RWPE1 (cell line): ENCODE results near the gene ITK.

Experiments used
- CTCF ChIA-PET: fragments of 350-600 bp; sonication (Branson Sonifier 250); formaldehyde crosslinking; extraction: SDS; loops from one replicate; lab custom pipeline; 2021; lab: Yijun Ruan, JAX
- POLR2A ChIA-PET: fragments of 400-600 bp; formaldehyde crosslinking; extraction: SDS; loops from one replicate; lab custom pipeline; 2020; ENCODE audit warnings: antibody characterized with exemption; ENCODE audit not compliant: low non-redundant PET; lab: Yijun Ruan, JAX
- DNase-seq: peaks from one replicate; pipeline ENCODE4 v3.0.0; 2012; ENCODE audit warnings: low spot score
- H3K27ac ChIP-seq: fragments of 450-650 bp; 2 replicates; pipeline ENCODE4 v1.5.1; 2017
- TF ChIP-seq, protein P1 (sequence below): fragments of 450-650 bp; conservative IDR thresholded peaks from 2 replicates; pipeline ENCODE4 v1.5.1; 2017; ENCODE audit warnings: low read depth, mild to moderate bottlenecking

ITK gene

GRCh38 chr5:157213527-157214243, 33.0 kb downstream of the ITK start:
- TF ChIP-seq, protein P1, sequence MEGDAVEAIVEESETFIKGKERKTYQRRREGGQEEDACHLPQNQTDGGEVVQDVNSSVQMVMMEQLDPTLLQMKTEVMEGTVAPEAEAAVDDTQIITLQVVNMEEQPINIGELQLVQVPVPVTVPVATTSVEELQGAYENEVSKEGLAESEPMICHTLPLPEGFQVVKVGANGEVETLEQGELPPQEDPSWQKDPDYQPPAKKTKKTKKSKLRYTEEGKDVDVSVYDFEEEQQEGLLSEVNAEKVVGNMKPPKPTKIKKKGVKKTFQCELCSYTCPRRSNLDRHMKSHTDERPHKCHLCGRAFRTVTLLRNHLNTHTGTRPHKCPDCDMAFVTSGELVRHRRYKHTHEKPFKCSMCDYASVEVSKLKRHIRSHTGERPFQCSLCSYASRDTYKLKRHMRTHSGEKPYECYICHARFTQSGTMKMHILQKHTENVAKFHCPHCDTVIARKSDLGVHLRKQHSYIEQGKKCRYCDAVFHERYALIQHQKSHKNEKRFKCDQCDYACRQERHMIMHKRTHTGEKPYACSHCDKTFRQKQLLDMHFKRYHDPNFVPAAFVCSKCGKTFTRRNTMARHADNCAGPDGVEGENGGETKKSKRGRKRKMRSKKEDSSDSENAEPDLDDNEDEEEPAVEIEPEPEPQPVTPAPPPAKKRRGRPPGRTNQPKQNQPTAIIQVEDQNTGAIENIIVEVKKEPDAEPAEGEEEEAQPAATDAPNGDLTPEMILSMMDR = no peak
- POLR2A ChIA-PET = no interaction called here
- no peak overlapping the region for H3K27ac ChIP-seq
- DNase-seq = no peak
- CTCF ChIA-PET = no interaction called here

DNA sequence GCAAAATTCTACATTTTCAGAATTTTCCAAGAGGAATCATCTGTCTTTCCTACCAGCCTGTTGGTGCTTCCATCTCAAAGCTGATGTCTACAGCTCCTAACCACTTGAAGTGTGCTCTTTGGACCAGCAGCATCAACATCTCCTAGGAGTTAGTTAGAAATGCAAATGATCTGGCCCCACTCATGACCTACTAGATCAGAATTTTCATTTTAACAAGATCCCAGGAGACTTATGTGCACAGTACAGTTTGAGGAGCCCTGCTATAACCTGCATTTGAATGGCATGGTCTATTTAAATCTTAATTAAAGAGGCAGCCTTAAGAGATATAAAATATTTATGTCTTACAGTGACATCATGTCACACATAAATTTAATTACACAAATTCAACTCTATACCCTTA, 33.8 kb downstream of the ITK start:
- CTCF ChIA-PET = no interaction called here
- POLR2A ChIA-PET = no interaction called here
- TF ChIP-seq, protein P1 = no peak
- H3K27ac ChIP-seq = no peak overlapping the region
- DNase-seq = no peak

DNA sequence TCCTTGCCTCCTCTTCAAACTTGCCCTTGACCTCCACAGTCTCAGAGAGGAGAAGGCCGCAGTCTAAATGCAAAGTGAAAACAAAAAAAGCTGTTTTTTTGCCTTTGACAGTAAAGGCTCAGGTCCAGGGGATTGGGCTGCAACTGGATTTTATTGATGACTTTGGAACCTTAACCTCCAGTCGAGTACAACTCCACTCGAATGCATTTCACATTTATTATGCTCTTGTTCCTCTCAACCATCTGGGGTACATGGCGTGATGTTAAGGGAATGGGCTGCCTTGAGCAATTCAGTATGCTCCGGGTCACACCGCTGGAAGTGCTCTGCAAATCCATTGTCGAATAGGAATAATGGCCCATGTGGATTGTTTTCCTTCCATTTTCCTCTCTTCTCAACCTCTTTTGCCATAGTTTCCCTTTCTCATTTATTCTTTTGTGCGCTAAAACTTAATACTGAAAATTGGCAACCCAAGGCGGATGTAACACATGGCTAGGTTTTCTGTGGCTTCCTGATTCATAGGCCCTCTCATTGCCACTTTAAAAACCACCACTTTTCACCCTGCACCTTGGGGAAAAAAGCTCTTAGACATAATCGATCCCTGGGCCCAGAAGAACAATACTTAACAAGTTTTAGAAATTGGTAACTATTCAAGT, 34.3 kb downstream of the ITK start:
- TF ChIP-seq, protein P1 = no peak
- POLR2A ChIA-PET = no interaction called here
- CTCF ChIA-PET = interaction anchor here (0.6 kb wide), 1 partner anchor 8 kb away, joined by 5 read pairs; no protein-coding TSS in a partner anchor
- no peak overlapping the region for H3K27ac ChIP-seq
- DNase-seq = no peak

DNA sequence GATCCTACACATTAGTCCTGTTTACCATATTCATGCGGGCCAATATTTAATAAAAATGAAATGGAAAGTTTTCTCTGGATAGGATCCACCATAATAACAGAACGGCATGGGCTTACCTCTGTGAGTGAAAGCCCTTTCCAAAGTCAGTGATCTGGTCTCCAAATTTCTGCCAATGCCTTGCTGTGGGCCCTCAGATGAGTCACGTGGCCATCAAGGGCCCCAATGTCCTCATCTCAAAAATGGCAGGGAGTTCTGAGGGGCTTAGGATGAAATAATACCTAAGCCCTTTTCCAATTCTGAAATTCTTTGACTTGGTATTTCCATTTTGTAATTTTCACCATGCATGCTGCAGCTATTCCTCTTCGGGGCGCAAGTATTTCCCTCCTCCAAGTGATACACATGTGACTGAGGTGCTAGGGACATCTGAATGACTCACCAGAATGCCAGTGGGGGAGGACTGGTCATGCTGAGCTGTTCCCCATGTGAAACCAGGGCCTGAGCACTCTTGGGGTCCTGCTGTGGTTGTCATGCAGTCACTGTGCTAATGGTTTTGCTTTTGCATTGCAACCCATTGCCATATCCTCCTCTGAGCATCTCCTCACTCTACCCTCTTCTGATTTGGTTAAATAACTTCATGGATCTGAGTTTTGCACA, 35.0 kb downstream of the ITK start:
- no peak for DNase-seq
- TF ChIP-seq, protein P1 = no peak
- ChIA-PET POLR2A (no interaction called here), CTCF (interaction anchor here (0.6 kb wide), 1 partner anchor 9 kb away, joined by 5 read pairs; no protein-coding TSS in a partner anchor)
- no peak overlapping the region for H3K27ac ChIP-seq

- CTCF ChIA-PET = interaction anchor here (0.6 kb wide), 1 partner anchor 117 kb away, joined by 3 read pairs; no protein-coding TSS in a partner anchor
- TF ChIP-seq, protein P1 = no peak
- no peak for DNase-seq
- no peak overlapping the region for H3K27ac ChIP-seq
- POLR2A ChIA-PET = no interaction called here
Measured at GRCh38 chr5:157216391-157217142, 35.9 kb downstream of the ITK start.
